ENCODE data around the gene GP2.

The GP2 gene

GRCh38 chr16:20301840-20302239, 25.5 kb downstream of the GP2 start:
- Histone ChIP-seq H3K9ac (ENCODE audit: low read length) (no peak overlapping the region), H3K27ac (ENCODE audit: low read depth, low read length, poor library complexity, severe bottlenecking) (no peak overlapping the region), H3K36me3 (ENCODE audit: insufficient read depth, low read length) (no peaks in the 10 kb centered on the region), H3K79me2 (ENCODE audit: insufficient read depth, low read length) (no peaks in the 10 kb centered on the region), H3K4me2 (ENCODE audit: low read length) (no peak overlapping the region), H3K9me3 (ENCODE audit: low read length) (no peaks in the 10 kb centered on the region), H3K4me1 (ENCODE audit: insufficient read depth, low read length, severe bottlenecking) (no peaks in the 10 kb centered on the region), H3K9me2 (ENCODE audit: low read depth, low read length) (no peaks in the 10 kb centered on the region), H2AFZ (ENCODE audit: low read length) (no peak overlapping the region), H3K4me3 (ENCODE audit: low read depth, low read length, poor library complexity, severe bottlenecking) (no peak overlapping the region), H4K20me1 (ENCODE audit: insufficient read depth, low read length) (no peaks in the 10 kb centered on the region), H3F3A (ENCODE audit: insufficient read depth, low read length) (no peaks in the 10 kb centered on the region), H3K27me3 (ENCODE audit: insufficient read depth, low read length) (no peaks in the 10 kb centered on the region)
- TF ChIP-seq EZH2 (IDR thresholded peaks at IDR 0.05; ENCODE audit: borderline replicate concordance, low read length) = no peak
- TF ChIP-seq CTCF (IDR thresholded peaks at IDR 0.05; ENCODE audit: low read length) = no peak

GRCh38 chr16:20300312-20301097, 26.8 kb downstream of the GP2 start:
- H3K9ac ChIP-seq (ENCODE audit: low read length) = no peak overlapping the region
- no peak overlapping the region for H2AFZ ChIP-seq (ENCODE audit: low read length)
- H3K27ac ChIP-seq (ENCODE audit: low read depth, low read length, poor library complexity, severe bottlenecking) = no peak overlapping the region
- H4K20me1 ChIP-seq (ENCODE audit: insufficient read depth, low read length) = no peaks in the 10 kb centered on the region
- H3F3A ChIP-seq (ENCODE audit: insufficient read depth, low read length) = no peaks in the 10 kb centered on the region
- H3K36me3 ChIP-seq (ENCODE audit: insufficient read depth, low read length) = no peaks in the 10 kb centered on the region
- no peaks in the 10 kb centered on the region for H3K4me1 ChIP-seq (ENCODE audit: insufficient read depth, low read length, severe bottlenecking)
- peak; percentile 91 for TF ChIP-seq CTCF (IDR thresholded peaks at IDR 0.05; ENCODE audit: low read length)
- no peak for TF ChIP-seq EZH2 (IDR thresholded peaks at IDR 0.05; ENCODE audit: borderline replicate concordance, low read length)
- H3K4me3 ChIP-seq (ENCODE audit: low read depth, low read length, poor library complexity, severe bottlenecking) = no peak overlapping the region
- no peaks in the 10 kb centered on the region for H3K27me3 ChIP-seq (ENCODE audit: insufficient read depth, low read length)
- no peak overlapping the region for H3K4me2 ChIP-seq (ENCODE audit: low read length)
- H3K9me3 ChIP-seq (ENCODE audit: low read length) = no peaks in the 10 kb centered on the region
- no peaks in the 10 kb centered on the region for H3K9me2 ChIP-seq (ENCODE audit: low read depth, low read length)
- H3K79me2 ChIP-seq (ENCODE audit: insufficient read depth, low read length) = no peaks in the 10 kb centered on the region

- Histone ChIP-seq H3K9me2 (ENCODE audit: low read depth, low read length) (no peaks in the 10 kb centered on the region), H2AFZ (ENCODE audit: low read length) (no peak overlapping the region), H3K4me3 (ENCODE audit: low read depth, low read length, poor library complexity, severe bottlenecking) (no peak overlapping the region), H3K27me3 (ENCODE audit: insufficient read depth, low read length) (no peaks in the 10 kb centered on the region), H3K9me3 (ENCODE audit: low read length) (no peaks in the 10 kb centered on the region), H4K20me1 (ENCODE audit: insufficient read depth, low read length) (no peaks in the 10 kb centered on the region), H3K27ac (ENCODE audit: low read depth, low read length, poor library complexity, severe bottlenecking) (no peak overlapping the region), H3K36me3 (ENCODE audit: insufficient read depth, low read length) (no peaks in the 10 kb centered on the region), H3K79me2 (ENCODE audit: insufficient read depth, low read length) (no peaks in the 10 kb centered on the region), H3K9ac (ENCODE audit: low read length) (no peak overlapping the region), H3K4me2 (ENCODE audit: low read length) (no peak overlapping the region), H3F3A (ENCODE audit: insufficient read depth, low read length) (no peaks in the 10 kb centered on the region), H3K4me1 (ENCODE audit: insufficient read depth, low read length, severe bottlenecking) (no peaks in the 10 kb centered on the region)
- TF ChIP-seq CTCF (IDR thresholded peaks at IDR 0.05; ENCODE audit: low read length) = no peak
- no peak for TF ChIP-seq EZH2 (IDR thresholded peaks at IDR 0.05; ENCODE audit: borderline replicate concordance, low read length)
Measured at GRCh38 chr16:20298452-20298851, 28.9 kb downstream of the GP2 start.

All from OCI-LY1 (cell line).